SK-N-SH (cell line): Measurements from ENCODE around the gene ATP2C1. TPM values are rescaled to one million over a fixed set of nuclear protein-coding genes. Genes with fewer than 3 reads are reported as not detected.

Experiments used
- CTCF ChIA-PET: fragments of 300-600, 350-600 bp; formaldehyde crosslinking; extraction: SDS; loops from one replicate; lab custom pipeline; 2021; lab: Yijun Ruan, JAX
- POLR2A ChIA-PET: fragments of 350-600 bp; sonication (Branson Sonifier 250); formaldehyde crosslinking; extraction: SDS; loops from one replicate; lab custom pipeline; 2020; ENCODE audit warnings: antibody characterized with exemption, inconsistent platforms; lab: Yijun Ruan, JAX
- DNase-seq: peaks from one replicate; pipeline ENCODE4 v3.0.0; 2012
- H2AFZ ChIP-seq: fragments of 200-600 bp; sonication (generic); 2 replicates; pipeline ENCODE4 v1.8.1; 2016; ENCODE audit warnings: antibody characterized with exemption, mild to moderate bottlenecking, low read depth
- H3F3A ChIP-seq: fragments of 200-600 bp; sonication (generic); replicated peaks from 2 replicates; pipeline ENCODE3; 2016; ENCODE audit warnings: antibody characterized with exemption, mild to moderate bottlenecking; ENCODE audit not compliant: insufficient read depth
- H3K27ac ChIP-seq, 2 experiments: fragments of 200-500 bp in 1 of 2; fragments of 200-600 bp in 1 of 2; sonication (Bioruptor generic) in 1 of 2; sonication (generic), shearing (Covaris generic) in 1 of 2; 2 replicates each; pipeline versions ENCODE4 v1.5.1 to v1.6.1; 2014 to 2016; ENCODE audit warnings: low read depth in 2 of 2, inconsistent platforms in 1 of 2, low read length in 1 of 2, mild to moderate bottlenecking in 1 of 2, mixed read lengths in 1 of 2
- H3K27me3 ChIP-seq: fragments of 200-600 bp; sonication (generic), shearing (Covaris generic); 2 replicates; pipeline ENCODE4 v1.6.1; 2016; ENCODE audit warnings: mixed run types; ENCODE audit not compliant: insufficient read depth
- H3K36me3 ChIP-seq, 2 experiments: fragments of 200-500 bp in 1 of 2; fragments of 200-600 bp in 1 of 2; sonication (Bioruptor generic) in 1 of 2; sonication (generic) in 1 of 2; replicated peaks in 1 of 2; 2 replicates each; pipeline versions ENCODE3 to v1.5.1; 2014 to 2016; ENCODE audit warnings: low read length in 1 of 2, mild to moderate bottlenecking in 1 of 2; ENCODE audit not compliant: insufficient read depth in 2 of 2, control insufficient read depth in 1 of 2
- H3K4me1 ChIP-seq, 2 experiments: fragments of 200-500 bp in 1 of 2; fragments of 200-600 bp in 1 of 2; sonication (Bioruptor generic) in 1 of 2; sonication (generic), shearing (Covaris generic) in 1 of 2; 2 replicates each; pipeline versions ENCODE4 v1.5.1 to v1.6.1; 2014 to 2016; ENCODE audit warnings: low read depth in 1 of 2, low read length in 1 of 2, mixed run types in 1 of 2; ENCODE audit not compliant: insufficient read depth in 2 of 2, control insufficient read depth in 1 of 2
- H3K4me2 ChIP-seq: fragments of 200-600 bp; sonication (generic), shearing (Covaris generic); 2 replicates; pipeline ENCODE4 v1.6.1; 2017; ENCODE audit warnings: mixed run types
- H3K4me3 ChIP-seq, 2 experiments: fragments of 200-500 bp in 1 of 2; fragments of 200-600 bp in 1 of 2; sonication (Bioruptor generic) in 1 of 2; sonication (generic), shearing (Covaris generic) in 1 of 2; 2 replicates each; pipeline versions ENCODE4 v1.5.1 to v1.8.1; 2014 to 2016; ENCODE audit warnings: low read depth in 2 of 2, inconsistent platforms in 1 of 2, low read length in 1 of 2, mild to moderate bottlenecking in 1 of 2, mixed read lengths in 1 of 2, moderate library complexity in 1 of 2
- H3K79me2 ChIP-seq: fragments of 200-600 bp; sonication (generic); 2 replicates; pipeline ENCODE4 v1.8.1; 2017; ENCODE audit warnings: mild to moderate bottlenecking; ENCODE audit not compliant: insufficient read depth
- H3K9ac ChIP-seq: fragments of 200-600 bp; sonication (generic); 2 replicates; pipeline ENCODE4 v1.6.1; 2017; ENCODE audit warnings: mixed run types
- H3K9me2 ChIP-seq: fragments of 200-600 bp; sonication (generic); 2 replicates; pipeline ENCODE4 v1.6.1; 2017; ENCODE audit warnings: mixed run types
- H3K9me3 ChIP-seq: fragments of 200-600 bp; sonication (generic); 2 replicates; pipeline ENCODE4 v1.6.1; 2017; ENCODE audit warnings: mixed run types, mild to moderate bottlenecking, moderate library complexity
- H4K20me1 ChIP-seq: fragments of 200-600 bp; sonication (generic); 2 replicates; pipeline ENCODE4 v1.6.1; 2017; ENCODE audit warnings: mild to moderate bottlenecking, mixed run types; ENCODE audit not compliant: insufficient read depth
- CHD2 ChIP-seq: fragments of 150-350 bp; IDR thresholded peaks from 2 replicates; pipeline ENCODE4 v1.6.1; 2018; ENCODE audit warnings: low read length; ENCODE audit not compliant: partially characterized antibody
- FOXM1 ChIP-seq: IDR thresholded peaks from 2 replicates; pipeline ENCODE4 v1.4.0; 2012; ENCODE audit warnings: low read depth, mild to moderate bottlenecking
- JUND ChIP-seq: IDR thresholded peaks from 2 replicates; pipeline ENCODE4 v1.4.0; 2012
- MEF2A ChIP-seq: IDR thresholded peaks from 2 replicates; pipeline ENCODE4 v1.4.0; 2012; ENCODE audit warnings: low read depth, borderline replicate concordance
- MXI1 ChIP-seq: IDR thresholded peaks from 2 replicates; pipeline ENCODE4 v1.6.1; 2012; ENCODE audit warnings: mild to moderate bottlenecking, low read depth, low read length, improper control_type of control experiment
- NRF1 ChIP-seq: IDR thresholded peaks from 2 replicates; pipeline ENCODE4 v1.6.1; 2012; ENCODE audit warnings: low read depth, mild to moderate bottlenecking, low read length
- POLR2AphosphoS5 ChIP-seq: IDR thresholded peaks from 2 replicates; pipeline ENCODE4 v1.6.1; 2012; ENCODE audit warnings: low read depth, low read length
- RCOR1 ChIP-seq: fragments of 150-350 bp; IDR thresholded peaks from 2 replicates; pipeline ENCODE4 v1.6.1; 2017; ENCODE audit warnings: antibody characterized with exemption, low read length
- RFX5 ChIP-seq: IDR thresholded peaks from 2 replicates; pipeline ENCODE4 v1.6.1; 2012; ENCODE audit warnings: mild to moderate bottlenecking, improper control_type of control experiment, low read length
- RXRA ChIP-seq: IDR thresholded peaks from 2 replicates; pipeline ENCODE4 v1.4.0; 2012; ENCODE audit warnings: low read depth, mild to moderate bottlenecking, borderline replicate concordance
- SIN3A ChIP-seq: IDR thresholded peaks from 2 replicates; pipeline ENCODE4 v1.6.1; 2012; ENCODE audit warnings: low read depth, mild to moderate bottlenecking, low read length, moderate library complexity, borderline replicate concordance
- TAF1 ChIP-seq: IDR thresholded peaks from 2 replicates; pipeline ENCODE4 v1.6.1; 2012; ENCODE audit warnings: low read depth, mild to moderate bottlenecking, low read length, moderate library complexity, borderline replicate concordance
- YY1 ChIP-seq: IDR thresholded peaks from 2 replicates; pipeline ENCODE4 v1.4.0; 2012; ENCODE audit warnings: low read depth, mild to moderate bottlenecking
- WGBS: methylation state at CpG from one replicate; pipeline ENCODE4 v1.1.6; 2017; ENCODE audit warnings: low lambda C conversion rate; 5-methylcytosine and 5-hydroxymethylcytosine counted together
- polyA plus RNA-seq, 3 experiments: library from polyadenylated mRNA; depleted of rRNA; stranded (reverse); fragments of >200 nt; gene quantifications; 2 replicates each; pipeline ENCODE4 v1.2.3, GENCODE V29; 2012
- TF ChIP-seq, protein P1 (sequence below): fragments of 200-600 bp; sonication (generic); IDR thresholded peaks from 2 replicates; pipeline ENCODE4 v1.6.1; 2017; ENCODE audit warnings: antibody characterized with exemption, mild to moderate bottlenecking, moderate library complexity
- TF ChIP-seq, protein P2 (sequence below): IDR thresholded peaks from 2 replicates; pipeline ENCODE4 v1.4.0; 2012; ENCODE audit warnings: low read depth, borderline replicate concordance
- TF ChIP-seq, protein P3 (sequence below): IDR thresholded peaks from 2 replicates; pipeline ENCODE4; 2012
- TF ChIP-seq, protein P4 (sequence below): IDR thresholded peaks from 2 replicates; pipeline ENCODE4 v1.4.0; 2012; ENCODE audit warnings: low read depth
- TF ChIP-seq, protein P5 (sequence below): IDR thresholded peaks from 2 replicates; pipeline ENCODE4 v1.6.1; 2012; ENCODE audit warnings: mild to moderate bottlenecking, low read depth, low read length, moderate library complexity

Gene ATP2C1, protein sequence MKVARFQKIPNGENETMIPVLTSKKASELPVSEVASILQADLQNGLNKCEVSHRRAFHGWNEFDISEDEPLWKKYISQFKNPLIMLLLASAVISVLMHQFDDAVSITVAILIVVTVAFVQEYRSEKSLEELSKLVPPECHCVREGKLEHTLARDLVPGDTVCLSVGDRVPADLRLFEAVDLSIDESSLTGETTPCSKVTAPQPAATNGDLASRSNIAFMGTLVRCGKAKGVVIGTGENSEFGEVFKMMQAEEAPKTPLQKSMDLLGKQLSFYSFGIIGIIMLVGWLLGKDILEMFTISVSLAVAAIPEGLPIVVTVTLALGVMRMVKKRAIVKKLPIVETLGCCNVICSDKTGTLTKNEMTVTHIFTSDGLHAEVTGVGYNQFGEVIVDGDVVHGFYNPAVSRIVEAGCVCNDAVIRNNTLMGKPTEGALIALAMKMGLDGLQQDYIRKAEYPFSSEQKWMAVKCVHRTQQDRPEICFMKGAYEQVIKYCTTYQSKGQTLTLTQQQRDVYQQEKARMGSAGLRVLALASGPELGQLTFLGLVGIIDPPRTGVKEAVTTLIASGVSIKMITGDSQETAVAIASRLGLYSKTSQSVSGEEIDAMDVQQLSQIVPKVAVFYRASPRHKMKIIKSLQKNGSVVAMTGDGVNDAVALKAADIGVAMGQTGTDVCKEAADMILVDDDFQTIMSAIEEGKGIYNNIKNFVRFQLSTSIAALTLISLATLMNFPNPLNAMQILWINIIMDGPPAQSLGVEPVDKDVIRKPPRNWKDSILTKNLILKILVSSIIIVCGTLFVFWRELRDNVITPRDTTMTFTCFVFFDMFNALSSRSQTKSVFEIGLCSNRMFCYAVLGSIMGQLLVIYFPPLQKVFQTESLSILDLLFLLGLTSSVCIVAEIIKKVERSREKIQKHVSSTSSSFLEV
- 35.6 and 48.1 TPM in 2 replicates for polyA plus RNA-seq (2012; rRNA removed)
- polyA plus RNA-seq (2012; cell fraction: cytosol; rRNA removed) = 52.4 and 57.7 TPM in 2 replicates
- polyA plus RNA-seq (2012; cell fraction: nucleus; rRNA removed) = 16.6 and 61.3 TPM in 2 replicates

DNA sequence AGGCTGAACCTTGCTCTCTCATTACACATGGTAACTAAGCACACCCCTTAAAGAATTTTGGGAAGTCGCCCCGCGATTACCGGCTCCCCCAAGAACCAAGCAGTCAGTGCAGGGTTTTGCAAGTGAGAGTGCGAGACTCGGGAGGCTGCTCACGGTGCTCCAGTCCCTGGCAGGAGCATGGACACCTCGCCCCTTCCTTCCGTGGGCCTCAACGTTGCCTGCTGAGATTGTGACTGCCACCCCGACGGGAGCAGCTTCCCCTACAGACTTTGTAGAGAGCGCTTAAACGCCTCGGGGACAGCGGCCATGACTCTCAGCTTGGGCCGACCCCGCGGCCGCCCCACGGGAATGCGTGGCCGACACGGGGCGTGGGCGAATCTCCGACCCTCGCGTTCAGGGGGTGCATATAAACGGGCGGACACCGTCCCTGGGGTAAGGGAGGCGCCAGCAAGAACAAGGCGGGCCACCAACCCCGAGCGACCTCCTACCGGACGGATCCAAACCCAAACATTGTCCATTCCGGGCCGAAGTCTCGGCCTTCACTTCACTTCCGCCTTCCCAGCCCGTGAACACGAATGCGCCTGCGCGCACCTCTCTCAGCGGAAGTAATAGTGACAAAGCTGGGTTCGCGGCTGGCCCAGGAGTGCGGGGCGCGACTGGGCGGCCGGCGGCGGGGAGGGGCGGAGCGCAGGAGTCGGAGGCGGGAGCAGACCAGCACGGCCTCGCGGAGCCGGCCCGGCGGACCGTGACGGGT is at the start of gene ATP2C1:
Gene ATP2C1, plus strand, starts transcription at position 709 of the 754 bp plus-strand sequence. CDS start 686 bp downstream, outside the sequence.
- ChIA-PET POLR2A (interaction anchor here (1.0 to 2.9 kb wide), 9 partner anchors 10 to 146 kb away, joined by 3 to 8 read pairs (median 4); partner anchors contain the start of genes ASTE1 and NEK11), CTCF (interaction anchor here (0.5 to 6.6 kb wide), 50 partner anchors 9 to 1324 kb away, joined by 3 to 112 read pairs (median 4); partner anchors contain the start of gene PIK3R4)
- Histone ChIP-seq H2AFZ (peak within 1 kb of the TSS; percentile 87), H3K9me2 (no peaks in the 10 kb centered on the region), H3K4me3 (peak within 1 kb of the TSS; percentile 87 to 97), H3K9ac (peak within 1 kb of the TSS; percentile 95), H3K27ac (peak within 1 kb of the TSS; percentile 91 to 94), H3K4me1 (peaks cover 4 to 5% of the 10 kb centered on the region in 2 experiments; a peak in 3 of 4 replicates), H3K9me3 (no peaks in the 10 kb centered on the region), H3K4me2 (peak within 1 kb of the TSS; percentile 87), H3K79me2 (peaks cover 45% of the 10 kb centered on the region), H3K27me3 (no peaks in the 10 kb centered on the region), H4K20me1 (peaks cover 16% of the 10 kb centered on the region), H3K36me3 (peaks cover 0 to 5% of the 10 kb centered on the region in 2 experiments), H3F3A (no peaks in the 10 kb centered on the region)
- under 1% methylated on average over 39 of the region's 69 CpGs for WGBS
- DNase-seq = peak; percentile 95
- TF ChIP-seq, protein P1, sequence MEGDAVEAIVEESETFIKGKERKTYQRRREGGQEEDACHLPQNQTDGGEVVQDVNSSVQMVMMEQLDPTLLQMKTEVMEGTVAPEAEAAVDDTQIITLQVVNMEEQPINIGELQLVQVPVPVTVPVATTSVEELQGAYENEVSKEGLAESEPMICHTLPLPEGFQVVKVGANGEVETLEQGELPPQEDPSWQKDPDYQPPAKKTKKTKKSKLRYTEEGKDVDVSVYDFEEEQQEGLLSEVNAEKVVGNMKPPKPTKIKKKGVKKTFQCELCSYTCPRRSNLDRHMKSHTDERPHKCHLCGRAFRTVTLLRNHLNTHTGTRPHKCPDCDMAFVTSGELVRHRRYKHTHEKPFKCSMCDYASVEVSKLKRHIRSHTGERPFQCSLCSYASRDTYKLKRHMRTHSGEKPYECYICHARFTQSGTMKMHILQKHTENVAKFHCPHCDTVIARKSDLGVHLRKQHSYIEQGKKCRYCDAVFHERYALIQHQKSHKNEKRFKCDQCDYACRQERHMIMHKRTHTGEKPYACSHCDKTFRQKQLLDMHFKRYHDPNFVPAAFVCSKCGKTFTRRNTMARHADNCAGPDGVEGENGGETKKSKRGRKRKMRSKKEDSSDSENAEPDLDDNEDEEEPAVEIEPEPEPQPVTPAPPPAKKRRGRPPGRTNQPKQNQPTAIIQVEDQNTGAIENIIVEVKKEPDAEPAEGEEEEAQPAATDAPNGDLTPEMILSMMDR = no peak
- TF ChIP-seq RCOR1 (no peak), RFX5 (no peak), TAF1 (peak; percentile 79; the same call in 1 of the 2 replicates), POLR2AphosphoS5 (peak; percentile 94), FOXM1 (no peak), SIN3A (peak; percentile 25; the same call in 1 of the 2 replicates), RXRA (no peak), YY1 (peak; percentile 84), NRF1 (peak; percentile 59), CHD2 (peak; percentile 14), MEF2A (no peak), JUND (no peak), MXI1 (peak; percentile 49; the same call in 1 of the 2 replicates)
- TF ChIP-seq, protein P2, sequence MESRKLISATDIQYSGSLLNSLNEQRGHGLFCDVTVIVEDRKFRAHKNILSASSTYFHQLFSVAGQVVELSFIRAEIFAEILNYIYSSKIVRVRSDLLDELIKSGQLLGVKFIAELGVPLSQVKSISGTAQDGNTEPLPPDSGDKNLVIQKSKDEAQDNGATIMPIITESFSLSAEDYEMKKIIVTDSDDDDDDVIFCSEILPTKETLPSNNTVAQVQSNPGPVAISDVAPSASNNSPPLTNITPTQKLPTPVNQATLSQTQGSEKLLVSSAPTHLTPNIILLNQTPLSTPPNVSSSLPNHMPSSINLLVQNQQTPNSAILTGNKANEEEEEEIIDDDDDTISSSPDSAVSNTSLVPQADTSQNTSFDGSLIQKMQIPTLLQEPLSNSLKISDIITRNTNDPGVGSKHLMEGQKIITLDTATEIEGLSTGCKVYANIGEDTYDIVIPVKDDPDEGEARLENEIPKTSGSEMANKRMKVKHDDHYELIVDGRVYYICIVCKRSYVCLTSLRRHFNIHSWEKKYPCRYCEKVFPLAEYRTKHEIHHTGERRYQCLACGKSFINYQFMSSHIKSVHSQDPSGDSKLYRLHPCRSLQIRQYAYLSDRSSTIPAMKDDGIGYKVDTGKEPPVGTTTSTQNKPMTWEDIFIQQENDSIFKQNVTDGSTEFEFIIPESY = peak; percentile 78; the same call in 1 of the 2 replicates
- TF ChIP-seq, protein P3, sequence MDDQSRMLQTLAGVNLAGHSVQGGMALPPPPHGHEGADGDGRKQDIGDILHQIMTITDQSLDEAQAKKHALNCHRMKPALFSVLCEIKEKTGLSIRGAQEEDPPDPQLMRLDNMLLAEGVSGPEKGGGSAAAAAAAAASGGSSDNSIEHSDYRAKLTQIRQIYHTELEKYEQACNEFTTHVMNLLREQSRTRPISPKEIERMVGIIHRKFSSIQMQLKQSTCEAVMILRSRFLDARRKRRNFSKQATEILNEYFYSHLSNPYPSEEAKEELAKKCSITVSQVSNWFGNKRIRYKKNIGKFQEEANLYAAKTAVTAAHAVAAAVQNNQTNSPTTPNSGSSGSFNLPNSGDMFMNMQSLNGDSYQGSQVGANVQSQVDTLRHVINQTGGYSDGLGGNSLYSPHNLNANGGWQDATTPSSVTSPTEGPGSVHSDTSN = no peak; the same call in 1 of the 2 replicates
- TF ChIP-seq, protein P4, sequence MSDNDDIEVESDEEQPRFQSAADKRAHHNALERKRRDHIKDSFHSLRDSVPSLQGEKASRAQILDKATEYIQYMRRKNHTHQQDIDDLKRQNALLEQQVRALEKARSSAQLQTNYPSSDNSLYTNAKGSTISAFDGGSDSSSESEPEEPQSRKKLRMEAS = peak; percentile 24; the same call in 1 of the 2 replicates
- TF ChIP-seq, protein P5, sequence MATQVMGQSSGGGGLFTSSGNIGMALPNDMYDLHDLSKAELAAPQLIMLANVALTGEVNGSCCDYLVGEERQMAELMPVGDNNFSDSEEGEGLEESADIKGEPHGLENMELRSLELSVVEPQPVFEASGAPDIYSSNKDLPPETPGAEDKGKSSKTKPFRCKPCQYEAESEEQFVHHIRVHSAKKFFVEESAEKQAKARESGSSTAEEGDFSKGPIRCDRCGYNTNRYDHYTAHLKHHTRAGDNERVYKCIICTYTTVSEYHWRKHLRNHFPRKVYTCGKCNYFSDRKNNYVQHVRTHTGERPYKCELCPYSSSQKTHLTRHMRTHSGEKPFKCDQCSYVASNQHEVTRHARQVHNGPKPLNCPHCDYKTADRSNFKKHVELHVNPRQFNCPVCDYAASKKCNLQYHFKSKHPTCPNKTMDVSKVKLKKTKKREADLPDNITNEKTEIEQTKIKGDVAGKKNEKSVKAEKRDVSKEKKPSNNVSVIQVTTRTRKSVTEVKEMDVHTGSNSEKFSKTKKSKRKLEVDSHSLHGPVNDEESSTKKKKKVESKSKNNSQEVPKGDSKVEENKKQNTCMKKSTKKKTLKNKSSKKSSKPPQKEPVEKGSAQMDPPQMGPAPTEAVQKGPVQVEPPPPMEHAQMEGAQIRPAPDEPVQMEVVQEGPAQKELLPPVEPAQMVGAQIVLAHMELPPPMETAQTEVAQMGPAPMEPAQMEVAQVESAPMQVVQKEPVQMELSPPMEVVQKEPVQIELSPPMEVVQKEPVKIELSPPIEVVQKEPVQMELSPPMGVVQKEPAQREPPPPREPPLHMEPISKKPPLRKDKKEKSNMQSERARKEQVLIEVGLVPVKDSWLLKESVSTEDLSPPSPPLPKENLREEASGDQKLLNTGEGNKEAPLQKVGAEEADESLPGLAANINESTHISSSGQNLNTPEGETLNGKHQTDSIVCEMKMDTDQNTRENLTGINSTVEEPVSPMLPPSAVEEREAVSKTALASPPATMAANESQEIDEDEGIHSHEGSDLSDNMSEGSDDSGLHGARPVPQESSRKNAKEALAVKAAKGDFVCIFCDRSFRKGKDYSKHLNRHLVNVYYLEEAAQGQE = peak; percentile 17; the same call in 1 of the 2 replicates
